HL-60 (cell line): Measurements from ENCODE around the gene RNF220.

Source experiments
- DNase-seq, 2 experiments: peaks; one replicate each; pipeline ENCODE4 v3.0.0-alpha.2; 2010 to 2020; ENCODE audit warnings: low read depth in 1 of 2, low spot score in 1 of 2
- H3K27ac ChIP-seq: fragments of 250-450 bp; sonication (Bioruptor Pico); replicated peaks from 2 replicates; pipeline ENCODE4 v1.5.1; 2020; ENCODE audit warnings: mild to moderate bottlenecking, moderate library complexity
- H3K27me3 ChIP-seq: fragments of 250-450 bp; sonication (Bioruptor Pico); 2 replicates; pipeline ENCODE4 v1.5.1; 2021; ENCODE audit warnings: mild to moderate bottlenecking, moderate library complexity; ENCODE audit not compliant: insufficient read depth, poor library complexity, severe bottlenecking
- H3K4me3 ChIP-seq: replicated peaks from 2 replicates; pipeline ENCODE4 v1.5.1; 2011; ENCODE audit warnings: mild to moderate bottlenecking, control low read depth, low read length; ENCODE audit not compliant: insufficient read depth
- CTCF ChIP-seq: IDR thresholded peaks from one replicate; pipeline ENCODE4 v1.5.1; 2011; ENCODE audit warnings: low read length, control low read depth, inconsistent platforms; ENCODE audit not compliant: insufficient read depth
- GABPA ChIP-seq: IDR thresholded peaks from 2 replicates; pipeline ENCODE4 v1.6.1; 2012; ENCODE audit warnings: low read depth
- POLR2AphosphoS5 ChIP-seq: IDR thresholded peaks from 2 replicates; pipeline ENCODE4 v1.6.1; 2012; ENCODE audit warnings: low read depth
- REST ChIP-seq: IDR thresholded peaks from 2 replicates; pipeline ENCODE4 v1.6.1; 2012; ENCODE audit warnings: low read depth; ENCODE audit not compliant: insufficient replicate concordance
- SPI1 ChIP-seq: IDR thresholded peaks from 2 replicates; pipeline ENCODE4 v1.6.1; 2012; ENCODE audit warnings: low read depth, mild to moderate bottlenecking, borderline replicate concordance

Gene RNF220

GRCh38 chr1:44549510-44549909, 144.5 kb downstream of the RNF220 start:
- no peak for TF ChIP-seq SPI1
- no peak for TF ChIP-seq CTCF
- TF ChIP-seq POLR2AphosphoS5 = no peak
- TF ChIP-seq REST = no peak
- no peak for TF ChIP-seq GABPA
- H3K4me3 ChIP-seq = no peak overlapping the region
- DNase-seq = no peak
- no peaks in the 10 kb centered on the region for H3K27me3 ChIP-seq
- no peak overlapping the region for H3K27ac ChIP-seq

- Histone ChIP-seq H3K4me3 (no peak overlapping the region), H3K27ac (no peak overlapping the region), H3K27me3 (no peaks in the 10 kb centered on the region)
- TF ChIP-seq GABPA (no peak), SPI1 (no peak), CTCF (no peak), POLR2AphosphoS5 (no peak), REST (no peak)
- no peak for DNase-seq
These were observed 148.2 kb downstream of the RNF220 start for GRCh38 chr1:44553127-44553758.

GRCh38 chr1:44553771-44554170, 148.7 kb downstream of the RNF220 start:
- no peak for DNase-seq
- no peak overlapping the region for H3K4me3 ChIP-seq
- no peaks in the 10 kb centered on the region for H3K27me3 ChIP-seq
- H3K27ac ChIP-seq = no peak overlapping the region
- no peak for TF ChIP-seq CTCF
- no peak for TF ChIP-seq REST
- TF ChIP-seq GABPA = no peak
- no peak for TF ChIP-seq SPI1
- TF ChIP-seq POLR2AphosphoS5 = no peak
